ENCODE results near the gene DUSP16. TPM values are rescaled to one million over a fixed set of nuclear protein-coding genes. Genes with fewer than 3 reads are reported as not detected.

DUSP16 gene
- total RNA-seq, 1 donor from 2014 or later: 2.0 TPM

- Mint-ChIP-seq H3K36me3 (ENCODE audit: low read depth) (peaks cover 12% of the 10 kb centered on the region), H3K4me1 (peaks cover 31% of the 10 kb centered on the region), H3K9me3 (no peaks in the 10 kb centered on the region), H3K27me3 (no peaks in the 10 kb centered on the region), H3K4me3 (no peak overlapping the region), H3K27ac (no peak overlapping the region)
- intact Hi-C loops (cut with micrococcal nuclease): loop anchor here (2.0 to 5.0 kb wide), 6 partner anchors 27 to 1887 kb away; partner anchors contain the start of genes GSG1, HEBP1 and YBX3
- ChIA-PET POLR2A (interaction anchor here (0.7 kb wide), 1 partner anchor 345 kb away, joined by 3 read pairs; no protein-coding TSS in a partner anchor), CTCF (no interaction called here)
- no peak for DNase-seq
- no peak for ATAC-seq (ENCODE audit: low read depth)
- TF ChIP-seq CTCF (IDR thresholded peaks at IDR 0.05): no peak
Measured at GRCh38 chr12:12609692-12610091, 47.0 kb upstream of the DUSP16 start.

GRCh38 chr12:12608557-12608957, 45.9 kb upstream of the DUSP16 start:
- POLR2A ChIA-PET: no interaction called here
- no peak for TF ChIP-seq CTCF (IDR thresholded peaks at IDR 0.05)
- H3K9me3 Mint-ChIP-seq: no peaks in the 10 kb centered on the region
- intact Hi-C loops (cut with micrococcal nuclease): no loop called here
- no peaks in the 10 kb centered on the region for H3K27me3 Mint-ChIP-seq
- no peak for DNase-seq
- no peak overlapping the region for H3K27ac Mint-ChIP-seq
- peaks cover 29% of the 10 kb centered on the region for H3K4me1 Mint-ChIP-seq
- CTCF ChIA-PET: no interaction called here
- H3K4me3 Mint-ChIP-seq: no peak overlapping the region
- no peak for ATAC-seq (ENCODE audit: low read depth)
- H3K36me3 Mint-ChIP-seq (ENCODE audit: low read depth): peaks cover 8% of the 10 kb centered on the region

- ATAC-seq (ENCODE audit: low read depth) (no peak), DNase-seq (no peak)
- intact Hi-C loops (cut with micrococcal nuclease): no loop called here
- TF ChIP-seq CTCF (IDR thresholded peaks at IDR 0.05): no peak
- H3K27me3 Mint-ChIP-seq: no peaks in the 10 kb centered on the region
- H3K27ac Mint-ChIP-seq: no peak overlapping the region
- H3K4me3 Mint-ChIP-seq: no peak overlapping the region
- ChIA-PET CTCF (interaction anchor here (1.0 kb wide), 1 partner anchor 130 kb away, joined by 4 read pairs; no protein-coding TSS in a partner anchor), POLR2A (interaction anchor here (0.6 kb wide), 3 partner anchors 12 to 130 kb away, joined by 4 to 8 read pairs (median 5); no protein-coding TSS in a partner anchor)
- peaks cover 14% of the 10 kb centered on the region for H3K4me1 Mint-ChIP-seq
- no peaks in the 10 kb centered on the region for H3K9me3 Mint-ChIP-seq
- H3K36me3 Mint-ChIP-seq (ENCODE audit: low read depth): peaks cover 5% of the 10 kb centered on the region
Measured at GRCh38 chr12:12606781-12607589, 44.3 kb upstream of the DUSP16 start.

GRCh38 chr12:12604740-12605139, 42.1 kb upstream of the DUSP16 start:
- peaks cover 2% of the 10 kb centered on the region for H3K27me3 Mint-ChIP-seq
- H3K4me3 Mint-ChIP-seq: no peak overlapping the region
- TF ChIP-seq CTCF (IDR thresholded peaks at IDR 0.05): no peak
- ChIA-PET POLR2A (no interaction called here), CTCF (no interaction called here)
- ATAC-seq (ENCODE audit: low read depth): no peak
- no peaks in the 10 kb centered on the region for H3K36me3 Mint-ChIP-seq (ENCODE audit: low read depth)
- no peak for DNase-seq
- H3K9me3 Mint-ChIP-seq: no peaks in the 10 kb centered on the region
- H3K4me1 Mint-ChIP-seq: peaks cover 3% of the 10 kb centered on the region
- intact Hi-C loops (cut with micrococcal nuclease): no loop called here
- no peak overlapping the region for H3K27ac Mint-ChIP-seq

- CTCF ChIA-PET: no interaction called here
- no peak overlapping the region for H3K27ac Mint-ChIP-seq
- peaks cover 2% of the 10 kb centered on the region for H3K9me3 Mint-ChIP-seq
- ATAC-seq (ENCODE audit: low read depth): no peak
- H3K4me1 Mint-ChIP-seq: no peaks in the 10 kb centered on the region
- peaks cover 5% of the 10 kb centered on the region for H3K27me3 Mint-ChIP-seq
- H3K4me3 Mint-ChIP-seq: no peak overlapping the region
- TF ChIP-seq CTCF (IDR thresholded peaks at IDR 0.05): no peak
- no peaks in the 10 kb centered on the region for H3K36me3 Mint-ChIP-seq (ENCODE audit: low read depth)
- DNase-seq: no peak
- intact Hi-C loops (cut with micrococcal nuclease): no loop called here
- POLR2A ChIA-PET: no interaction called here
Measured at GRCh38 chr12:12600659-12601058, 38.0 kb upstream of the DUSP16 start.
